GM12878 (cell line): ENCODE data around the gene SRM.
"Not testable (repeated sequence)": the region's sequence is repeated elsewhere in the genome, so short reads cannot be mapped to it uniquely, and the experiment has no call there.

Source experiments
- MYC ChIP-seq: IDR thresholded peaks from 2 replicates; pipeline ENCODE4 v1.6.1; 2011; ENCODE audit warnings: mild to moderate bottlenecking, low read length, moderate library complexity, inconsistent platforms; ENCODE audit not compliant: insufficient read depth, insufficient replicate concordance, insufficient read length, severe bottlenecking
- RBBP5 ChIP-seq: fragments of 200-600 bp; sonication (generic); conservative IDR thresholded peaks from 2 replicates; pipeline ENCODE4 v1.6.1; 2016
- SREBF2 ChIP-seq: IDR thresholded peaks from 2 replicates; pipeline ENCODE4 v1.6.1; 2012; ENCODE audit warnings: mild to moderate bottlenecking, low read length
- TCF12 ChIP-seq: IDR thresholded peaks from 2 replicates; pipeline ENCODE4 v1.6.1; 2011; ENCODE audit warnings: low read depth, mild to moderate bottlenecking, low read length
- TF ChIP-seq, protein P1 (sequence below): fragments of 150-350 bp; IDR thresholded peaks from 2 replicates; pipeline ENCODE4 v1.6.1; 2016; ENCODE audit warnings: low read depth, low read length
- TF ChIP-seq, protein P2 (sequence below), 3 experiments: IDR thresholded peaks in 2 of 3; conservative IDR thresholded peaks in 1 of 3; 2 replicates each; pipeline ENCODE4 v1.5.1; 2011; ENCODE audit warnings: low read depth in 3 of 3, low read length in 3 of 3, mild to moderate bottlenecking in 3 of 3, control low read depth in 2 of 3, moderate library complexity in 2 of 3, inconsistent platforms in 1 of 3, mixed read lengths in 1 of 3; ENCODE audit not compliant: control insufficient read depth in 2 of 3, insufficient read depth in 1 of 3; ENCODE audit errors: extremely low read depth in 1 of 3

DNA sequence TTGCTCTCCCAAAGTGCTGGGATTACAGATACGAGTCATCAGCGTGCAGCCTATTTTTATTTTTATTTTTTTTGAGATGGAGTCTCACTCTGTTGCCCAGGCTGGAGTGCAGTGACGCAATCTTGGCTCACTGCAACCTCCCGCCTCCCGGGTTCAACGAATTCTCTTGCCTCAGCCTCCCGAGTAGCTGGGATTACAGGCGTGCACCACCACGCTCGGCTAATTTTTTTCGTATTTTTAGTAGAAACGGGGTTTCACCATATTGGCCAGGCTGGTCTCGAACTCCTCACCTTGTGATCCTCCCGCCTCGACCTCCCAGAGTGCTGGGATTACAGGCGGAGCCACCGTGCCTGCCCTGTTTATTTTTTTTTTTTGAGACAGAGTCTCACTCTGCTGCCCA is 41.0 kb upstream of the SRM start:
- TF ChIP-seq, protein P1, sequence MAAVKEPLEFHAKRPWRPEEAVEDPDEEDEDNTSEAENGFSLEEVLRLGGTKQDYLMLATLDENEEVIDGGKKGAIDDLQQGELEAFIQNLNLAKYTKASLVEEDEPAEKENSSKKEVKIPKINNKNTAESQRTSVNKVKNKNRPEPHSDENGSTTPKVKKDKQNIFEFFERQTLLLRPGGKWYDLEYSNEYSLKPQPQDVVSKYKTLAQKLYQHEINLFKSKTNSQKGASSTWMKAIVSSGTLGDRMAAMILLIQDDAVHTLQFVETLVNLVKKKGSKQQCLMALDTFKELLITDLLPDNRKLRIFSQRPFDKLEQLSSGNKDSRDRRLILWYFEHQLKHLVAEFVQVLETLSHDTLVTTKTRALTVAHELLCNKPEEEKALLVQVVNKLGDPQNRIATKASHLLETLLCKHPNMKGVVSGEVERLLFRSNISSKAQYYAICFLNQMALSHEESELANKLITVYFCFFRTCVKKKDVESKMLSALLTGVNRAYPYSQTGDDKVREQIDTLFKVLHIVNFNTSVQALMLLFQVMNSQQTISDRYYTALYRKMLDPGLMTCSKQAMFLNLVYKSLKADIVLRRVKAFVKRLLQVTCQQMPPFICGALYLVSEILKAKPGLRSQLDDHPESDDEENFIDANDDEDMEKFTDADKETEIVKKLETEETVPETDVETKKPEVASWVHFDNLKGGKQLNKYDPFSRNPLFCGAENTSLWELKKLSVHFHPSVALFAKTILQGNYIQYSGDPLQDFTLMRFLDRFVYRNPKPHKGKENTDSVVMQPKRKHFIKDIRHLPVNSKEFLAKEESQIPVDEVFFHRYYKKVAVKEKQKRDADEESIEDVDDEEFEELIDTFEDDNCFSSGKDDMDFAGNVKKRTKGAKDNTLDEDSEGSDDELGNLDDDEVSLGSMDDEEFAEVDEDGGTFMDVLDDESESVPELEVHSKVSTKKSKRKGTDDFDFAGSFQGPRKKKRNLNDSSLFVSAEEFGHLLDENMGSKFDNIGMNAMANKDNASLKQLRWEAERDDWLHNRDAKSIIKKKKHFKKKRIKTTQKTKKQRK: not testable (repeated sequence)
- TF ChIP-seq TCF12, SREBF2, MYC, RBBP5: not testable (repeated sequence)
- TF ChIP-seq, protein P2, sequence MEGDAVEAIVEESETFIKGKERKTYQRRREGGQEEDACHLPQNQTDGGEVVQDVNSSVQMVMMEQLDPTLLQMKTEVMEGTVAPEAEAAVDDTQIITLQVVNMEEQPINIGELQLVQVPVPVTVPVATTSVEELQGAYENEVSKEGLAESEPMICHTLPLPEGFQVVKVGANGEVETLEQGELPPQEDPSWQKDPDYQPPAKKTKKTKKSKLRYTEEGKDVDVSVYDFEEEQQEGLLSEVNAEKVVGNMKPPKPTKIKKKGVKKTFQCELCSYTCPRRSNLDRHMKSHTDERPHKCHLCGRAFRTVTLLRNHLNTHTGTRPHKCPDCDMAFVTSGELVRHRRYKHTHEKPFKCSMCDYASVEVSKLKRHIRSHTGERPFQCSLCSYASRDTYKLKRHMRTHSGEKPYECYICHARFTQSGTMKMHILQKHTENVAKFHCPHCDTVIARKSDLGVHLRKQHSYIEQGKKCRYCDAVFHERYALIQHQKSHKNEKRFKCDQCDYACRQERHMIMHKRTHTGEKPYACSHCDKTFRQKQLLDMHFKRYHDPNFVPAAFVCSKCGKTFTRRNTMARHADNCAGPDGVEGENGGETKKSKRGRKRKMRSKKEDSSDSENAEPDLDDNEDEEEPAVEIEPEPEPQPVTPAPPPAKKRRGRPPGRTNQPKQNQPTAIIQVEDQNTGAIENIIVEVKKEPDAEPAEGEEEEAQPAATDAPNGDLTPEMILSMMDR (IDR thresholded peaks at IDR 0.05 in 2 of 3, conservative IDR thresholded peaks at IDR 0.05 in 1 of 3; ENCODE audit: control insufficient read depth in 2 of 3, extremely low read depth in 1 of 3, insufficient read depth in 1 of 3, low read depth in 3 of 3, low read length in 3 of 3): not testable (repeated sequence)
